Spleen (tissue), 13 donors: ENCODE results near the gene MBD3L3. TPM values are rescaled to one million over a fixed set of nuclear protein-coding genes. Genes with fewer than 3 reads are reported as not detected.
"Not testable (repeated sequence)": the region's sequence is repeated elsewhere in the genome, so short reads cannot be mapped to it uniquely, and the experiment has no call there.

Source experiments
- DNase-seq: peaks from one replicate; pipeline ENCODE4 v3.0.0-alpha.2; 2020
- H3K27ac ChIP-seq, 8 donors: fragments of 200-600 bp; sonication (generic) in 7 of 8; 1 replicate in 4 of 8; 2 replicates in 4 of 8; pipeline versions ENCODE4 v1.5.0 to v1.8.0; 2016 to 2021; ENCODE audit warnings: inconsistent platforms in 4 of 8, mild to moderate bottlenecking in 4 of 8, moderate library complexity in 1 of 8
- H3K27me3 ChIP-seq, 7 donors: fragments of 200-600 bp; sonication (generic) in 6 of 7; replicated peaks in 1 of 7; 1 replicate in 4 of 7; 2 replicates in 3 of 7; pipeline versions ENCODE4 v1.5.0 to v1.8.0; 2016 to 2021; ENCODE audit warnings: inconsistent platforms in 3 of 7, mild to moderate bottlenecking in 1 of 7
- H3K36me3 ChIP-seq, 6 donors: fragments of 200-600 bp; sonication (generic) in 5 of 6; 1 replicate in 4 of 6; 2 replicates in 2 of 6; pipeline versions ENCODE4 v1.5.0 to v1.8.0; 2016 to 2021; ENCODE audit warnings: inconsistent platforms in 2 of 6
- H3K4me1 ChIP-seq, 6 donors: fragments of 200-600 bp; sonication (generic) in 5 of 6; 1 replicate in 3 of 6; 2 replicates in 3 of 6; pipeline versions ENCODE4 v1.5.0 to v1.8.0; 2016 to 2021; ENCODE audit warnings: inconsistent platforms in 3 of 6
- H3K4me3 ChIP-seq, 8 donors: fragments of 200-600 bp; sonication (generic) in 7 of 8; 1 replicate in 4 of 8; 2 replicates in 4 of 8; pipeline versions ENCODE4 v1.5.0 to v1.8.0; 2016 to 2021; ENCODE audit warnings: inconsistent platforms in 4 of 8, mild to moderate bottlenecking in 4 of 8, moderate library complexity in 2 of 8
- H3K9me3 ChIP-seq, 8 donors: fragments of 200-600 bp; sonication (generic) in 7 of 8; 1 replicate in 4 of 8; 2 replicates in 4 of 8; pipeline versions ENCODE4 v1.5.0 to v1.8.0; 2016 to 2021; ENCODE audit warnings: inconsistent platforms in 4 of 8
- POLR2A ChIP-seq, 3 donors: fragments of 450-650 bp; IDR thresholded peaks; one replicate each; pipeline ENCODE4 v1.5.1; 2017; ENCODE audit warnings: antibody characterized with exemption in 3 of 3, mild to moderate bottlenecking in 1 of 3
- POLR2AphosphoS5 ChIP-seq, 3 donors: sonication (generic); formaldehyde crosslinking; IDR thresholded peaks; one replicate each; pipeline ENCODE4 v1.5.1; 2017; ENCODE audit warnings: antibody characterized with exemption in 3 of 3
- WGBS, 5 donors: extraction: QIAGEN DNeasy Blood & Tissue Kit in 3 of 5; methylation state at CpG; one replicate each; pipeline versions ENCODE4 v1.1.5 to v1.1.7; 2013 to 2018; 5-methylcytosine and 5-hydroxymethylcytosine counted together
- intact Hi-C: fragments of 100-400 bp; cut with DNase I; formaldehyde crosslinking; loops from one replicate; pipeline ENCODE4 v1.15.0; 2023; ENCODE audit warnings: low total_unique reads
- long read RNA-seq, 2 donors: transcript quantifications; one replicate each; lab custom pipeline, GENCODE V29; 2026
- polyA plus RNA-seq, 3 donors: library from polyadenylated mRNA; stranded (reverse); fragments of 200-250 nt; gene quantifications; one replicate each; pipeline ENCODE4 v1.2.1, GENCODE V29; 2013
- total RNA-seq, 7 donors: library from RNA; depleted of rRNA in 3 of 7; stranded (reverse); fragments of >200 nt in 3 of 7; fragmentation: NEBNext Ultra II Directional in 4 of 7; extraction: Animal tissue kit (Norgen Biotek cat#: 25700) in 4 of 7; gene quantifications; one replicate each; pipeline versions ENCODE4 v1.1.0 to v1.2.1, GENCODE V29; 2016 to 2021
- TF ChIP-seq, protein P1 (sequence below), 11 experiments: fragments of 200-600 bp in 7 of 11; fragments of 450-650 bp in 4 of 11; sonication (generic) in 4 of 11; IDR thresholded peaks in 8 of 11; conservative IDR thresholded peaks in 3 of 11; 1 replicate in 7 of 11; 2 replicates in 4 of 11; pipeline versions ENCODE4 v1.4.0 to v1.8.0; 2016 to 2021; ENCODE audit warnings: antibody characterized with exemption in 11 of 11, inconsistent platforms in 4 of 11, mild to moderate bottlenecking in 1 of 11
- donor health status: healthy with polysubstance abuse.
- donor health status: DM: no; HTN: no; CAD: no; lungs with moderate emphysema.
- donor health status: DM: no; HTN: no; CAD: no.
- donor health status: Bipolar disorder and iron deficiency.
- donor health status: healthy.
- donor health status: DM: no; HTN: no; CAD: no.
- donor health status: DM: yes; HTN: yes; CAD: no.

MBD3L3 gene
- total RNA-seq (not detected), polyA plus RNA-seq (not detected)
- long read RNA-seq, donor 1: 0 reads
- long read RNA-seq, donor 2: 0 reads

- H3K27ac ChIP-seq, intact Hi-C loops, H3K4me3 ChIP-seq, H3K36me3 ChIP-seq, H3K27me3 ChIP-seq, H3K9me3 ChIP-seq, H3K4me1 ChIP-seq, DNase-seq: not testable (repeated sequence)
- no CpG with 5 or more reads among the region's 8 CpGs for WGBS, 5 donors
These were observed at the start of gene MBD3L3 for GRCh38 chr19:7058576-7058975. Gene MBD3L3 (minus strand): TSS chr19:7058676. CDS start chr19:7058605, 71 bp downstream.

- no peak overlapping the region for H3K27ac ChIP-seq
- H3K9me3 ChIP-seq: no peaks in the 10 kb centered on the region
- intact Hi-C loops: loop anchor here (10.0 kb wide), 1 partner anchor 698 kb away; no protein-coding TSS in a partner anchor
- H3K4me1 ChIP-seq: peaks cover 0 to 5% (median 5%) of the 10 kb centered on the region in 6 donors
- no peaks in the 10 kb centered on the region for H3K36me3 ChIP-seq
- no peaks in the 10 kb centered on the region for H3K27me3 ChIP-seq
- 82 to 88% (median 86%) methylated on average over 10 of the region's 10 CpGs for WGBS, 5 donors
- H3K4me3 ChIP-seq: no peak overlapping the region
- TF ChIP-seq, protein P1, sequence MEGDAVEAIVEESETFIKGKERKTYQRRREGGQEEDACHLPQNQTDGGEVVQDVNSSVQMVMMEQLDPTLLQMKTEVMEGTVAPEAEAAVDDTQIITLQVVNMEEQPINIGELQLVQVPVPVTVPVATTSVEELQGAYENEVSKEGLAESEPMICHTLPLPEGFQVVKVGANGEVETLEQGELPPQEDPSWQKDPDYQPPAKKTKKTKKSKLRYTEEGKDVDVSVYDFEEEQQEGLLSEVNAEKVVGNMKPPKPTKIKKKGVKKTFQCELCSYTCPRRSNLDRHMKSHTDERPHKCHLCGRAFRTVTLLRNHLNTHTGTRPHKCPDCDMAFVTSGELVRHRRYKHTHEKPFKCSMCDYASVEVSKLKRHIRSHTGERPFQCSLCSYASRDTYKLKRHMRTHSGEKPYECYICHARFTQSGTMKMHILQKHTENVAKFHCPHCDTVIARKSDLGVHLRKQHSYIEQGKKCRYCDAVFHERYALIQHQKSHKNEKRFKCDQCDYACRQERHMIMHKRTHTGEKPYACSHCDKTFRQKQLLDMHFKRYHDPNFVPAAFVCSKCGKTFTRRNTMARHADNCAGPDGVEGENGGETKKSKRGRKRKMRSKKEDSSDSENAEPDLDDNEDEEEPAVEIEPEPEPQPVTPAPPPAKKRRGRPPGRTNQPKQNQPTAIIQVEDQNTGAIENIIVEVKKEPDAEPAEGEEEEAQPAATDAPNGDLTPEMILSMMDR (IDR thresholded peaks at IDR 0.05 in 8 of 11, conservative IDR thresholded peaks at IDR 0.05 in 3 of 11): no peak
- no peak for TF ChIP-seq POLR2A (IDR thresholded peaks at IDR 0.05)
- TF ChIP-seq POLR2AphosphoS5 (IDR thresholded peaks at IDR 0.05): no peak
- DNase-seq: no peak
These were observed 48.5 kb upstream of the MBD3L3 start for GRCh38 chr19:7106711-7107657.

GRCh38 chr19:7104747-7105447, 46.4 kb upstream of the MBD3L3 start:
- Histone ChIP-seq H3K27me3 (no peaks in the 10 kb centered on the region), H3K9me3 (no peaks in the 10 kb centered on the region), H3K4me1 (peaks cover under 1 to 17% (median 9%) of the 10 kb centered on the region in 6 donors), H3K36me3 (no peaks in the 10 kb centered on the region), H3K27ac (no peak overlapping the region), H3K4me3 (no peak overlapping the region)
- intact Hi-C loops: loop anchor here (5.0 to 10.0 kb wide), 2 partner anchors 232 to 700 kb away; no protein-coding TSS in a partner anchor
- DNase-seq: no peak
- TF ChIP-seq POLR2A (IDR thresholded peaks at IDR 0.05): no peak
- TF ChIP-seq POLR2AphosphoS5 (IDR thresholded peaks at IDR 0.05): peak in 1 of 3 donors; percentile 14
- TF ChIP-seq, protein P1 (IDR thresholded peaks at IDR 0.05 in 8 of 11, conservative IDR thresholded peaks at IDR 0.05 in 3 of 11): no peak

- Histone ChIP-seq H3K27me3 (no peaks in the 10 kb centered on the region), H3K27ac (no peak overlapping the region), H3K9me3 (peaks cover 0 to 18% (median 14%) of the 10 kb centered on the region in 8 donors), H3K4me3 (no peak overlapping the region), H3K36me3 (no peaks in the 10 kb centered on the region), H3K4me1 (peaks cover 4 to 30% (median 20%) of the 10 kb centered on the region in 6 donors)
- TF ChIP-seq, protein P1 (IDR thresholded peaks at IDR 0.05 in 8 of 11, conservative IDR thresholded peaks at IDR 0.05 in 3 of 11): no peak
- TF ChIP-seq POLR2A (IDR thresholded peaks at IDR 0.05) (no peak), POLR2AphosphoS5 (IDR thresholded peaks at IDR 0.05) (no peak)
- WGBS, 5 donors: 69 to 77% (median 70%) methylated on average over 19 of the region's 19 CpGs
- intact Hi-C loops: loop anchor here (5.0 to 10.0 kb wide), 2 partner anchors 236 to 703 kb away; no protein-coding TSS in a partner anchor
- no peak for DNase-seq
These were observed 43.2 kb upstream of the MBD3L3 start for GRCh38 chr19:7101498-7102253.
